ENCODE data around the gene EPHB2. TPM values are rescaled to one million over a fixed set of nuclear protein-coding genes. Genes with fewer than 3 reads are reported as not detected.
"Not testable (repeated sequence)": the region's sequence is repeated elsewhere in the genome, so short reads cannot be mapped to it uniquely, and the experiment has no call there.

EPHB2 gene
- total RNA-seq, 4 donors from 2014 or later, result 7.5 to 27.3 (median 23.8) TPM

DNA sequence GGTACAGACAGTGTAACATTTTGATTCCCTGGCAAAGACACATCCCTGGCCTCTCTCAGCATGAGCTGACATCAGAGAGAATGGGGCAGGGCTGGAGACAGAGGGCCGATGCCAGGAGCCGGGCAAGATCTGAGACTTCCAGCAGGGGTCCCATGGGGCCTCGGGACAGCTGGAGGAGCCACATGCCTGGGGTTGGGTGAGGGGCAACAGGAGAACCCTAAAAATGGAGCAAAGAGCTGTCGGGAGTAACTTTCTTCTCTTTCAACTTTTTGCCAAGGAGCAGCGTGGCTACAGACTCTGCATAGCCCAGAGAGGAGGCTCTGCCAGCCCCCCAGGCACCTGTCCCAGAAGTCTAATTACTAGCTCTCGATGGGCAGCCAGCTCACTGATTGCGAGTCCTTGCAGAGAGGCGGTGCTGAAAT is 131.2 kb downstream of the EPHB2 start:
- H3K4me3 ChIP-seq (replicated peaks in 1 of 3), result no peak overlapping the region
- intact Hi-C loops (cut with DNase I), result no loop called here

DNA sequence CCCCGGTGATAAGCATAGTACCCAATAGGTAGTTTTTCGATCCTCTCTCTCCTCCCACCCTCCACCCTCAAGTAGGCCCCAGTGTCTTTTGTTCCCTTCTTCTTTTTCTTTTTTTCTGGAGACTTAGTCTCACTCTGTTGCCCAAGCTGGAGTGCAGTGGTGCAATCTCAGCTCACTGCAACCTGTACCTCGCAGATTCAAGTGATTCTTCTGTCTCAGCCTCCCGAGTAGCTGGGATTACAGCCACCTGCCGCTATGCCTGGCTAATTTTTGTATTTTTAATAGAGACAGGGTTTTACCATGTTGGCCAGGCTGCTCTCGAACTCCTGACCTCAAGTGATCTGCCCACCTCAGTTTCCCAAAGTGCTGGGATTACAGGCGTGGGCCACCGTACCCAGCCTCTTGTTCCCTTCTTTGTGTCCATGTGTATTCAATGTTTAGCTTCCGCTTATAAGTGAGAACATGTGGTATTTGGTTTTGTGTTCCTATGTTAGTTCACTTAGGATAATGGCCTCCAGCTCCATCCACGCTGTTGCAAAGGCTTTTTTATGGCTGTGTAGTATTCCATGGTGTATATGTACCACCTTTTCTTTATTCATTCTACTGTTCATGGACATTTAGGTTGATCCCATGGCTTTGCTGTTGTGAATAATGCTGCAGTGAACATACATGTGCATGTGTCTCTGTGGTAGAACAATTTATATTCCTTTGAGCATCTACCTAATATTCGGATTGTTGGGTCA is 133.0 kb downstream of the EPHB2 start:
- intact Hi-C loops (cut with DNase I); H3K4me3 ChIP-seq (replicated peaks in 1 of 3); H3K36me3 ChIP-seq; H3K27me3 ChIP-seq; H3K9me3 ChIP-seq: not testable (repeated sequence)
- DNase-seq, result peak; percentile 75 to 77
- WGBS, 2 donors, result 57 to 61% methylated on average over 11 of the region's 11 CpGs
- Histone ChIP-seq H3K4me1 (peaks cover 25 to 28% of the 10 kb centered on the region in 2 donors), H3K27ac (peak overlapping the region; percentile 37 to 64 (median 61))

More for the DNA sequence above, 131.2 kb downstream of the EPHB2 start:
- H3K4me1 ChIP-seq, result peaks cover 15 to 26% of the 10 kb centered on the region in 2 donors
- H3K9me3 ChIP-seq, result no peaks in the 10 kb centered on the region
- WGBS, 2 donors, result 17 to 23% methylated on average over 8 of the region's 8 CpGs
- H3K36me3 ChIP-seq, result no peaks in the 10 kb centered on the region
- H3K27ac ChIP-seq, result peak overlapping the region; percentile 37 to 64 (median 52)
- peak; percentile 83 to 86 for DNase-seq
- TF ChIP-seq POLR2A (IDR thresholded peaks at IDR 0.05), result no peak
- TF ChIP-seq, protein P1, sequence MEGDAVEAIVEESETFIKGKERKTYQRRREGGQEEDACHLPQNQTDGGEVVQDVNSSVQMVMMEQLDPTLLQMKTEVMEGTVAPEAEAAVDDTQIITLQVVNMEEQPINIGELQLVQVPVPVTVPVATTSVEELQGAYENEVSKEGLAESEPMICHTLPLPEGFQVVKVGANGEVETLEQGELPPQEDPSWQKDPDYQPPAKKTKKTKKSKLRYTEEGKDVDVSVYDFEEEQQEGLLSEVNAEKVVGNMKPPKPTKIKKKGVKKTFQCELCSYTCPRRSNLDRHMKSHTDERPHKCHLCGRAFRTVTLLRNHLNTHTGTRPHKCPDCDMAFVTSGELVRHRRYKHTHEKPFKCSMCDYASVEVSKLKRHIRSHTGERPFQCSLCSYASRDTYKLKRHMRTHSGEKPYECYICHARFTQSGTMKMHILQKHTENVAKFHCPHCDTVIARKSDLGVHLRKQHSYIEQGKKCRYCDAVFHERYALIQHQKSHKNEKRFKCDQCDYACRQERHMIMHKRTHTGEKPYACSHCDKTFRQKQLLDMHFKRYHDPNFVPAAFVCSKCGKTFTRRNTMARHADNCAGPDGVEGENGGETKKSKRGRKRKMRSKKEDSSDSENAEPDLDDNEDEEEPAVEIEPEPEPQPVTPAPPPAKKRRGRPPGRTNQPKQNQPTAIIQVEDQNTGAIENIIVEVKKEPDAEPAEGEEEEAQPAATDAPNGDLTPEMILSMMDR (IDR thresholded peaks at IDR 0.05), result peak in 1 of 6 experiments; percentile 16
- no peaks in the 10 kb centered on the region for H3K27me3 ChIP-seq

DNA sequence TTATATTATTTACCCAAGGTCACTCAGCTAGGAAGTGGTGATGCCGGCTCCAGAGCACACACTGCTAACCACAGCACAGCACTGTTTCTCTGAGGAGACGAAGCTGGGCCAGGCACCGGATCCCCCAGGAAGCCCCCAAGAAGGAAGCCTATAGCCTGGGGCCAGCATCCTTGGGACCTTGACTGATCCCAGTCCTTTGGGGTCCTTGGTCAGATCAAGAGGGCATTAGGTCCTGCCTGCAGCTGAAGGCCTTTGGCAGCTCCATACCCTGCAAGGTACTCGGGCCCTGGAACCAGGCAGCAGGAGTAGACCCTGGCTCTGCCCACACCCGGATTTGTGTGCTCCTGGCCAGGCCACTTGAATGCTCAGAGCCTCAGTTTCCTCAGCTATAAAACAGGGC is 134.0 kb downstream of the EPHB2 start:
- Histone ChIP-seq H3K9me3 (no peaks in the 10 kb centered on the region), H3K27me3 (no peaks in the 10 kb centered on the region), H3K4me1 (peaks cover 34 to 38% of the 10 kb centered on the region in 2 donors), H3K4me3 (replicated peaks in 1 of 3) (no peak overlapping the region), H3K36me3 (no peaks in the 10 kb centered on the region), H3K27ac (peak overlapping the region in 2 of 3 donors; percentile 48 to 61)
- no peak for DNase-seq
- TF ChIP-seq POLR2A (IDR thresholded peaks at IDR 0.05), result no peak
- TF ChIP-seq, protein P1 (IDR thresholded peaks at IDR 0.05), result no peak
- WGBS, 2 donors, result 93 to 100% methylated on average over 1 to 4 of the region's 5 CpGs
- intact Hi-C loops (cut with DNase I), result no loop called here

DNA sequence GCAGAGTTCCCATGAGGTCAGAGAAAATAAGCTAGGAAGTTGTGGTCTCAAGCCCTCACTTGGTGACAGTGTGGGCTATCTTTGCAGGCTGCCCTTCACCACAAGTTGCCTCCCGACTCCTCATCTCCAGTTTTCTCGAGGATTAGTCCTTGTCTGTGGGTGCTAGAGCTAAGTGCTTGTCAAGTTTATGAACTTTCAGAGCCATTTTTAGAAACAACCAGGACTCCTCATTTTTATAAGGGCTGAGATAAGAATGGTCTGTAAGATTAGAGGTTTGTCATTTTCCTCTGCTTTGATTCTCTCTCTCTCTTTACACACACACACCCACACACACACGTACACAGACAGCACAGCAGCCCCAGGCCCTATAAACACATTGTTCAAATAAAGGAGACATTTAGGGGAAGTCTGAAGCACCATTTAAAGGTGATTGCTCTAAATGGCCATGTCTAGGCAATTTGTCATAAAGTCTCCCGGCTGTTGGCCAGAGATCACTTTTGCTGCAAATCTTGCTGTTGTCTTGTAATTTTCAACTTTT is 134.8 kb downstream of the EPHB2 start:
- WGBS, 2 donors, result 64 to 68% methylated on average over 4 of the region's 4 CpGs
- H3K27ac ChIP-seq, result peak overlapping the region in 1 of 3 donors; percentile 48
- H3K4me1 ChIP-seq, result peaks cover 41 to 47% of the 10 kb centered on the region in 2 donors
- H3K27me3 ChIP-seq, result no peaks in the 10 kb centered on the region
- intact Hi-C loops (cut with DNase I), result no loop called here
- H3K9me3 ChIP-seq, result no peaks in the 10 kb centered on the region
- no peak overlapping the region for H3K4me3 ChIP-seq (replicated peaks in 1 of 3)
- TF ChIP-seq, protein P1 (IDR thresholded peaks at IDR 0.05), result no peak
- no peak for TF ChIP-seq POLR2A (IDR thresholded peaks at IDR 0.05)
- H3K36me3 ChIP-seq, result no peaks in the 10 kb centered on the region
- DNase-seq, result no peak

DNA sequence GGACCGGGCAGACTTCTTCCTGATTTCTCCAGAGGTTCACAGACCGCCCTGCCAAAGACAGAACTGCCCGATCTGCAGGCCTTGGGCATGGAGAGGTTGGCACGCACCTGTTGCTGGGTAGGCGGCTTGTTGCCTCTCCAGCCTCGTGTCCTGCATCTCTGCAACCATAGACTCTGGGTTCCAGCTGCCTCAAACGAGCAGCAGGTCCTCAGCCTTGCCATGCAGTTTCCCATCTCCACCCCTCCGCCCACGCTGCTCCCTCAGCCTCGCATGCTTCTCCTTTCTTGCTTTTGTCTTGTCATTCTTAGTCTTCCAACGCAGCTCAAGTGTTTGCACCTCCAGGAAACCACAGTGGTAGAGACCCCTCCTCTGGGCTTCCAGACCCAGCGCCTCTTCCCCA is 135.8 kb downstream of the EPHB2 start:
- WGBS, 2 donors, result 74 to 87% methylated on average over 12 of the region's 12 CpGs

More for the DNA sequence above, 135.8 kb downstream of the EPHB2 start:
- intact Hi-C loops (cut with DNase I), result no loop called here
- Histone ChIP-seq H3K27ac (peak overlapping the region in 1 of 3 donors; percentile 63), H3K9me3 (no peaks in the 10 kb centered on the region), H3K27me3 (no peaks in the 10 kb centered on the region), H3K36me3 (no peaks in the 10 kb centered on the region), H3K4me3 (replicated peaks in 1 of 3) (no peak overlapping the region), H3K4me1 (peaks cover 44 to 50% of the 10 kb centered on the region in 2 donors)
- DNase-seq, result no peak
- TF ChIP-seq POLR2A (IDR thresholded peaks at IDR 0.05), result no peak
- TF ChIP-seq, protein P1 (IDR thresholded peaks at IDR 0.05), result no peak
